ENCODE data around the gene PPP1R1C.
"Not testable (repeated sequence)": the region's sequence is repeated elsewhere in the genome, so short reads cannot be mapped to it uniquely, and the experiment has no call there.

Gene PPP1R1C

GRCh38 chr2:181985632-181986205 lies at the start of gene PPP1R1C:
Gene PPP1R1C, plus strand, starts transcription at chr2:181985853. Its CDS starts 258 bp downstream, at chr2:181986111.
- no peak for FAIRE-seq
- DNase-seq (ENCODE audit: low spot score): no peak

GRCh38 chr2:181937473-181937872 lies 48.2 kb upstream of the PPP1R1C start:
- DNase-seq (ENCODE audit: low spot score) (no peak), FAIRE-seq (no peak)

- DNase-seq (ENCODE audit: low spot score) (no peak), FAIRE-seq (no peak)
Measured at GRCh38 chr2:181943411-181944124, 42.1 kb upstream of the PPP1R1C start.

- FAIRE-seq (no peak), DNase-seq (ENCODE audit: low spot score) (no peak)
Measured at GRCh38 chr2:181944164-181944913, 41.3 kb upstream of the PPP1R1C start.

GRCh38 chr2:181944914-181945291 lies 40.8 kb upstream of the PPP1R1C start:
- DNase-seq (ENCODE audit: low spot score) (no peak), FAIRE-seq (no peak)

- no peak for FAIRE-seq
- DNase-seq (ENCODE audit: low spot score): no peak
Measured at GRCh38 chr2:181946444-181947127, 39.1 kb upstream of the PPP1R1C start.

GRCh38 chr2:181947273-181947672 lies 38.4 kb upstream of the PPP1R1C start:
- no peak for FAIRE-seq
- no peak for DNase-seq (ENCODE audit: low spot score)

GRCh38 chr2:181948227-181948626 lies 37.4 kb upstream of the PPP1R1C start:
- no peak for DNase-seq (ENCODE audit: low spot score)
- FAIRE-seq: no peak

GRCh38 chr2:181949047-181949446 lies 36.6 kb upstream of the PPP1R1C start:
- DNase-seq (ENCODE audit: low spot score) (no peak), FAIRE-seq (no peak)

- DNase-seq (ENCODE audit: low spot score) (no peak), FAIRE-seq (no peak)
Measured at GRCh38 chr2:181952404-181953226, 33.0 kb upstream of the PPP1R1C start.

GRCh38 chr2:181953881-181954537 lies 31.6 kb upstream of the PPP1R1C start:
- no peak for FAIRE-seq
- DNase-seq (ENCODE audit: low spot score): peak; percentile 23

- FAIRE-seq (no peak), DNase-seq (ENCODE audit: low spot score) (no peak)
Measured at GRCh38 chr2:181954538-181954883, 31.1 kb upstream of the PPP1R1C start.

GRCh38 chr2:181955010-181955409 lies 30.6 kb upstream of the PPP1R1C start:
- DNase-seq (ENCODE audit: low spot score) (no peak), FAIRE-seq (no peak)

- DNase-seq (ENCODE audit: low spot score); FAIRE-seq: not testable (repeated sequence)
Measured at GRCh38 chr2:181955866-181956265, 29.8 kb upstream of the PPP1R1C start.

GRCh38 chr2:181957668-181958067 lies 28.0 kb upstream of the PPP1R1C start:
- no peak for FAIRE-seq

GRCh38 chr2:181958726-181959125 lies 26.9 kb upstream of the PPP1R1C start:
- FAIRE-seq: no peak

More at GRCh38 chr2:181957668-181958067, 28.0 kb upstream of the PPP1R1C start:
- DNase-seq (ENCODE audit: low spot score): no peak

GRCh38 chr2:181959508-181959907 lies 26.1 kb upstream of the PPP1R1C start:
- no peak for FAIRE-seq
- DNase-seq (ENCODE audit: low spot score): no peak

More at GRCh38 chr2:181958726-181959125, 26.9 kb upstream of the PPP1R1C start:
- DNase-seq (ENCODE audit: low spot score): no peak

GRCh38 chr2:181961167-181961566 lies 24.5 kb upstream of the PPP1R1C start:
- not testable (repeated sequence) for FAIRE-seq; DNase-seq (ENCODE audit: low spot score)

- no peak for FAIRE-seq
- no peak for DNase-seq (ENCODE audit: low spot score)
Measured at GRCh38 chr2:181962142-181962541, 23.5 kb upstream of the PPP1R1C start.

- FAIRE-seq (no peak), DNase-seq (ENCODE audit: low spot score) (no peak)
Measured at GRCh38 chr2:181970160-181970794, 15.4 kb upstream of the PPP1R1C start.

All from RCC 7860 (cell line).